HL-60 (cell line): Measurements from ENCODE around the gene USP24.

ENCODE experiments used
- DNase-seq, 2 experiments: peaks; one replicate each; pipeline ENCODE4 v3.0.0-alpha.2; 2010 to 2020; ENCODE audit warnings: low read depth in 1 of 2, low spot score in 1 of 2
- H3K27ac ChIP-seq: fragments of 250-450 bp; sonication (Bioruptor Pico); replicated peaks from 2 replicates; pipeline ENCODE4 v1.5.1; 2020; ENCODE audit warnings: mild to moderate bottlenecking, moderate library complexity
- H3K27me3 ChIP-seq: fragments of 250-450 bp; sonication (Bioruptor Pico); 2 replicates; pipeline ENCODE4 v1.5.1; 2021; ENCODE audit warnings: mild to moderate bottlenecking, moderate library complexity; ENCODE audit not compliant: insufficient read depth, poor library complexity, severe bottlenecking
- H3K4me3 ChIP-seq: replicated peaks from 2 replicates; pipeline ENCODE4 v1.5.1; 2011; ENCODE audit warnings: mild to moderate bottlenecking, control low read depth, low read length; ENCODE audit not compliant: insufficient read depth
- CTCF ChIP-seq: IDR thresholded peaks from one replicate; pipeline ENCODE4 v1.5.1; 2011; ENCODE audit warnings: low read length, control low read depth, inconsistent platforms; ENCODE audit not compliant: insufficient read depth
- GABPA ChIP-seq: IDR thresholded peaks from 2 replicates; pipeline ENCODE4 v1.6.1; 2012; ENCODE audit warnings: low read depth
- POLR2AphosphoS5 ChIP-seq: IDR thresholded peaks from 2 replicates; pipeline ENCODE4 v1.6.1; 2012; ENCODE audit warnings: low read depth
- REST ChIP-seq: IDR thresholded peaks from 2 replicates; pipeline ENCODE4 v1.6.1; 2012; ENCODE audit warnings: low read depth; ENCODE audit not compliant: insufficient replicate concordance
- SPI1 ChIP-seq: IDR thresholded peaks from 2 replicates; pipeline ENCODE4 v1.6.1; 2012; ENCODE audit warnings: low read depth, mild to moderate bottlenecking, borderline replicate concordance

The USP24 gene

DNA sequence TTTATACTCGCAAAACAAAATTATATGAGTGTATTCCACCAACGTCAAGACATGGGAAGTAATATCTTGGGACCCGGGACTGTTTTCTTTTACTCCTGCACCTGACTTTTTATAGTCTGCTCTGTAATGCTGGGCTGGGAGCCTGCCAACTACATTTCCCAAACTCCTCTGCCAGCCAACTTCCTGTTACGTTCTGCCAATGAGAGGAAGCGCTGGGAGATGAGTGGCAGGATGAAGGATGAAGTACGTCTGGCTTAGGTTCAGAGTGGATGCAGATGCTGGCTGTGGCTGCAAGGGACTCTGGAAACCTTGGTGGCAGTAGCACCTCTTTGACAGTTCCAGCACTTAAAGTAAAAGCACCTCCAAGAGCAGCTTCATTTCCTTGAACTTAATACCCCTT lies 59.6 kb downstream of the USP24 start:
- TF ChIP-seq SPI1 (peak; percentile 43; the same call in 1 of the 2 replicates), CTCF (no peak), POLR2AphosphoS5 (no peak), GABPA (peak; percentile 59; the same call in 1 of the 2 replicates), REST (no peak)
- Histone ChIP-seq H3K4me3 (no peak overlapping the region), H3K27ac (no peak overlapping the region), H3K27me3 (no peaks in the 10 kb centered on the region)
- DNase-seq = peak; percentile 17 to 49

DNA sequence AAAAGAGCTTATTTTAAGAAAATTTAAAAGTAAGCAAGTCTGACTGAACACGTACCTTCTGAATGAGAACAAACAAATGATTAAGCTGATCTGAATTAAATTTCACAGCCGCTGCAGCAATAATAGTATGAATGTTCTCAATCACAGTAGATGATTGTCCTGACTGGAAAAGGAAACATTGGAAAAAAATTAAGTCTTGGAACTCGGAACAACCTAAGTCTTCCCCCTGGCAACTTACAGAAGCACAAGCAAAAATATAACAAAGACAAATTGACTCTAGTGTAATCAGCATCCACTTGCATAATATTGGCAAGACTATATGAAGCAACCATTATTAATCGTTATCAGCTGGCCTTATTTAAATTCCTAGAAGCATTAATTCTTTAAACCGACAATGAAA lies 60.5 kb downstream of the USP24 start:
- TF ChIP-seq REST (no peak), CTCF (no peak), POLR2AphosphoS5 (no peak), GABPA (no peak), SPI1 (no peak)
- H3K27me3 ChIP-seq = no peaks in the 10 kb centered on the region
- H3K4me3 ChIP-seq = no peak overlapping the region
- H3K27ac ChIP-seq = no peak overlapping the region
- no peak for DNase-seq

DNA sequence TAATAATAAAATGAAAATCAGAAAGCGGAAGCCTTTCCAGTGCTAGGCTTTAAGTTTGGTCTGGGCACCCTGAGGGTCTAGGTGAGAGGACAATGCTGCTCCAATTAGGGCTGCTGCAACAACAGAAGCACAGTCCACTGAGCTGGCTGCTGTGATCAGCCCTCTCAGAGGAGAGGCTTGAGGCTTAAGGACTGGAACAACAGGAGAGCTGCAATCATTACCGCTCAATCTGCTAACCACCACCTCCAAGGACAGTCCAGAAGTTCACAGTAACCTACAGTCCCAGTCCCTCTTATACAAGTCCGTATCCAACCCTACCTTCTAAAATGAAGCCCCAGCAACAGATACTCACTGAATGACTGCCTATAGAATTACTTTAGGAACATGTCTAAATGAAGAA lies 62.1 kb downstream of the USP24 start:
- TF ChIP-seq SPI1 (no peak), POLR2AphosphoS5 (no peak), GABPA (no peak), REST (no peak), CTCF (no peak)
- DNase-seq = no peak
- no peak overlapping the region for H3K4me3 ChIP-seq
- no peak overlapping the region for H3K27ac ChIP-seq
- H3K27me3 ChIP-seq = no peaks in the 10 kb centered on the region
